Stimulated activated memory B cell treated with anti-CD40 and anti-IgM and Interleukin-4, amounts not matched to agents 10 μg/mL and 1 μg/mL and 100 μg/mL, for 72 hours (primary cell): ENCODE results near the gene DNAH6.
A peak's percentile ranks its signal among the peaks of the same experiment; 100 is the strongest.

Source experiments
- ATAC-seq: fragments of 150-1000 bp; cut with Tn5 transposase; 2 replicates; pipeline ENCODE4 v1.10.0; 2021
- H3K27ac Mint-ChIP-seq: one replicate; pipeline ENCODE4 v1.8.0; 2022; ENCODE audit warnings: mild to moderate bottlenecking, mixed read lengths
- H3K27me3 Mint-ChIP-seq: one replicate; pipeline ENCODE4 v1.8.0; 2022; ENCODE audit warnings: mixed read lengths
- H3K36me3 Mint-ChIP-seq: one replicate; pipeline ENCODE4 v1.8.0; 2022; ENCODE audit warnings: mixed read lengths
- H3K4me1 Mint-ChIP-seq: one replicate; pipeline ENCODE4 v1.8.0; 2022; ENCODE audit warnings: mixed read lengths
- H3K4me3 Mint-ChIP-seq: one replicate; pipeline ENCODE4 v1.8.0; 2022; ENCODE audit warnings: mild to moderate bottlenecking, moderate library complexity, mixed read lengths
- H3K9me3 Mint-ChIP-seq: one replicate; pipeline ENCODE4 v1.8.0; 2022; ENCODE audit warnings: mixed read lengths

DNAH6 gene

GRCh38 chr2:84797271-84797670, 281.0 kb downstream of the DNAH6 start:
- Mint-ChIP-seq H3K27me3 (no peaks in the 10 kb centered on the region), H3K9me3 (peaks cover 4% of the 10 kb centered on the region), H3K27ac (no peak overlapping the region), H3K4me1 (peaks cover 9% of the 10 kb centered on the region), H3K36me3 (no peaks in the 10 kb centered on the region), H3K4me3 (no peak overlapping the region)
- no peak for ATAC-seq

- Mint-ChIP-seq H3K36me3 (no peaks in the 10 kb centered on the region), H3K4me3 (no peak overlapping the region), H3K9me3 (peaks cover 6% of the 10 kb centered on the region), H3K4me1 (peaks cover 9% of the 10 kb centered on the region), H3K27ac (no peak overlapping the region), H3K27me3 (no peaks in the 10 kb centered on the region)
- no peak for ATAC-seq
These were observed 283.5 kb downstream of the DNAH6 start for GRCh38 chr2:84799772-84800171.

DNA sequence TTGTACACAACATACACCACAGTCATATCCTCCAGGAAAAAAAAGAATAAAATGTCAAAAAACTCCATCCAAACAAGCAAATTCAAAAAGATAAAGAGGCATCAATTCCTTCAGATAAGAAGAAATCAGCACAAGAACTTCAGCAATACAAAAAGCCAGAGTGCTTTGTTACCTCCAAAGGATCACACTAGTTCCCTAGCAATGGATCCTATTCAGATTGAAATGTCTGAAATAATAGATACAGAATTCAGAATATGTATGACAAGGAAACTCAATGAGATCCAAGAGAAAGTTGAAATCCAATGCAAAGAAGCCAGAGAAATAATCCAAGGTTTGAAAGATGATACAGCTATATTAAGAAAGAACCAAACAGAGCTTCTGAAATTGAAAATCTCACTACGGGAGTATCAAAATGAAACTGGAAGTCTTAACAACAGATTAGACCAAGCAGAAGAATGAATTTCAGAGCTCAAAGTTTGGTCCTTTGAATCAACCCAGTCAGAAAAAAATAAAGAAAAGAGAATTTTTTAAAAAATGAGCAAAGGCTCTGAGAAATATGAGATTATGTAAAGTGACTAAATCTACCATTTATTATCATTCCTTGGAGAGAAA, 284.0 kb downstream of the DNAH6 start:
- no peak for ATAC-seq
- no peak overlapping the region for H3K4me3 Mint-ChIP-seq
- no peaks in the 10 kb centered on the region for H3K36me3 Mint-ChIP-seq
- H3K27ac Mint-ChIP-seq, result no peak overlapping the region
- no peaks in the 10 kb centered on the region for H3K27me3 Mint-ChIP-seq
- H3K9me3 Mint-ChIP-seq, result peaks cover 6% of the 10 kb centered on the region
- H3K4me1 Mint-ChIP-seq, result peaks cover 9% of the 10 kb centered on the region

DNA sequence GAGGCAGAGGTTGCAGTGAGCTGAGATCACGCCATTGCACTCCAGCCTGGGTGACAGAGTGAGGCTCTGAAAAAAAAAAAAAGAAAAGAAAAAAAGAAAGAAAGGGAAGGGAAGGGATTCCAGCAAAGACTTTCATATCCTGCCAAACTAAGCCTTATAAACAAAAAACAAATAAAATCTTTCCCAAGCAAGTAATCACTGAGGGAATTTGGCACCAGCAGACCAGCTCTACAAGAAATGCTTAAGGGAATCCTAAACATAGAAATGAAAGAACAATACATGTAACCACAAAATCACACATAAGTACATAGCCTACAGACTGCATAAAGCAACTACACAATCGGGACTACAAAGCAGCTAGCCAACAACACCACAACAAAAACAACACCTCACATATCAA, 285.5 kb downstream of the DNAH6 start:
- Mint-ChIP-seq H3K4me3 (no peak overlapping the region), H3K4me1 (peaks cover 9% of the 10 kb centered on the region), H3K27ac (no peak overlapping the region), H3K9me3 (peaks cover 6% of the 10 kb centered on the region), H3K27me3 (no peaks in the 10 kb centered on the region), H3K36me3 (no peaks in the 10 kb centered on the region)
- no peak for ATAC-seq

DNA sequence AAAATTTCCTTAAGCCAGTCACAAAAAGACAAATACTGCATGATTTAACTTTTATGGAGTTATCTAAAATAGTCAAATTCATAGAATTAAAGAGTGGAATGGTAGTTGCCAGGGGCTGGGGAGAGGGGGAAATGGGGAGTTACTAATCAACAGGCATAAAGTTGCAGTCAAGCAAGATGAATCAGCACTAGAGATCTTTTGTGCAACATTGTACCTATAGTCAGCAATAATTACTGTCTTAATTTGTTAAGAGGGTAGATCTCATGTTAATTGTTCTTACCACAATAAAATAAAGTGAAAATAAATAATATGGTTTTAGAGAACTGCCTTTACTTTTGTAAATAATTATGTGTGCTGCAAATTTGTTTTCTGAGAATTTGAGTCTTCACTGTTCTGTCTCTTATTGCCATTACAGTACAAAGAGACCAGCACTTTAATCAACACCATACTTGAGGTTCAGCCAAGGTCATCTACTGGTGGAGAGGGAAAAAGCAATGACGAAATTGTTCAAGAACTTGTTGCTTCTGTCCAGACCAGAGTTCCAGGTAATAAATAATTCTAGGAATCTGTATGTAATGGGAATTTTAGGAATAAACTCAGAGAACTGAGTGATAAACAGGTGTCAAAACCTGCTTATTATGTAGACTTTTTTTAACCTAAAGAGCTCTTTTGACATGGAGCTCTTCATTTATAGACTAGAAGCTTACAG, 289.1 kb downstream of the DNAH6 start:
- no peaks in the 10 kb centered on the region for H3K36me3 Mint-ChIP-seq
- peaks cover 6% of the 10 kb centered on the region for H3K9me3 Mint-ChIP-seq
- H3K27me3 Mint-ChIP-seq, result no peaks in the 10 kb centered on the region
- H3K4me3 Mint-ChIP-seq, result no peak overlapping the region
- ATAC-seq, result no peak
- H3K27ac Mint-ChIP-seq, result no peak overlapping the region
- peaks cover 2% of the 10 kb centered on the region for H3K4me1 Mint-ChIP-seq

- Mint-ChIP-seq H3K36me3 (no peaks in the 10 kb centered on the region), H3K9me3 (peaks cover 4% of the 10 kb centered on the region), H3K27me3 (peaks cover 11% of the 10 kb centered on the region), H3K4me3 (no peak overlapping the region), H3K4me1 (no peaks in the 10 kb centered on the region), H3K27ac (no peak overlapping the region)
- no peak for ATAC-seq
These were observed 290.8 kb downstream of the DNAH6 start for GRCh38 chr2:84807063-84807485.

DNA sequence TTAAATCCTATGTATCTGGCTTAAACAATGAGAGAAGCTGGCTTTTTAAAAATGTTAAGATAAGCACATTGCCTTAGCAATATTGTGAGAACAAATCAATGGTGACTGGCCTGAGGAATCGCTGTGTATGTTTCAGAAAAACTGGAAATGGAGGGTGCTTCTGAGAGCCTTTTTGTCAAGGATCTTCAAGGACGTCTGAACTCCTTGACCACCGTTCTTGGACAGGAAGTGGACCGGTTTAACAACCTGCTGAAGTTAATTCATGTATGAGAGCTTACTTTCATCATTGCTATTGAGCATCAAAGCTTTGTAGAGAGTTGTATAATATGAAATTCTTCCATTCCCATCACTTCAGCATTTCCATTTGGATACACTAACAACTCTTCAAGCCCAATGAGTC, 292.0 kb downstream of the DNAH6 start:
- ATAC-seq, result no peak
- Mint-ChIP-seq H3K27ac (no peak overlapping the region), H3K4me3 (no peak overlapping the region), H3K9me3 (no peaks in the 10 kb centered on the region), H3K36me3 (no peaks in the 10 kb centered on the region), H3K27me3 (peaks cover 12% of the 10 kb centered on the region), H3K4me1 (no peaks in the 10 kb centered on the region)

- Mint-ChIP-seq H3K9me3 (peaks cover 3% of the 10 kb centered on the region), H3K36me3 (no peaks in the 10 kb centered on the region), H3K4me1 (peaks cover 12% of the 10 kb centered on the region), H3K4me3 (no peak overlapping the region), H3K27ac (no peak overlapping the region), H3K27me3 (peaks cover 12% of the 10 kb centered on the region)
- no peak for ATAC-seq
These were observed 295.6 kb downstream of the DNAH6 start for GRCh38 chr2:84811839-84812431.

- H3K4me3 Mint-ChIP-seq, result no peak overlapping the region
- H3K27me3 Mint-ChIP-seq, result peaks cover 12% of the 10 kb centered on the region
- H3K36me3 Mint-ChIP-seq, result no peaks in the 10 kb centered on the region
- no peak for ATAC-seq
- H3K4me1 Mint-ChIP-seq, result peaks cover 21% of the 10 kb centered on the region
- peaks cover 3% of the 10 kb centered on the region for H3K9me3 Mint-ChIP-seq
- peak overlapping the region; percentile 35 for H3K27ac Mint-ChIP-seq
These were observed 298.8 kb downstream of the DNAH6 start for GRCh38 chr2:84815146-84815545.

DNA sequence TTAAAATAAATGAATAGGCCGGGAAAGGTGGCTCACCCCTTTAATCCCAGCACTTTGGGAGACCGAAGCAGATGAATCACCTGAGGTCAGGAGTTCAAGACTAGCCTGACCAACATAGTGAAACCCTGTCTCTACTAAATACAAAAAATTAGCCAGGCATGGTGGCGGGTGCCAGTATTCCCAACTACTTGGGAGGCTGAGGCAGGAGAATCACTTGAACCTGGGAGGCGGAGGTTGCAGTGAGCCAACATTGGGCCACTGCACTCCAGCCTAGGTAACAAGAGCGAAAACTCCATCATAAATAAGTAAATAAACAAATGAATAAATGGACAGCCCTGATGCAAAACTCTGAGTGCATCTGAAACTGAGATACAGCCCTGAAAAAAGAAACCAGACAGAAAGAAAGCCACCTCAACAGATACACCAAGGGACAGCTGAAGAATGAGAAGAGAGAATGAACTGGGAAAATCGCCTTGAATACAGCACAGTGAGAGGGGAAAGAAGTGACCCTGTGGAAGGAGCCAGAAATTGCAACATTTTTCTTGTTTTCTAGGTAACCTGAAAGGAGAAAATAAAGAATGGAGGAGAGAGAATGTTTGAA, 300.2 kb downstream of the DNAH6 start:
- Mint-ChIP-seq H3K9me3 (peaks cover 3% of the 10 kb centered on the region), H3K36me3 (no peaks in the 10 kb centered on the region), H3K4me3 (peak overlapping the region; percentile 56), H3K27me3 (peaks cover 7% of the 10 kb centered on the region), H3K27ac (peak overlapping the region; percentile 83), H3K4me1 (peaks cover 21% of the 10 kb centered on the region)
- ATAC-seq, result peak; percentile 66

GRCh38 chr2:84817239-84817655, 300.9 kb downstream of the DNAH6 start:
- ATAC-seq, result peak; percentile 93
- peaks cover 21% of the 10 kb centered on the region for H3K4me1 Mint-ChIP-seq
- no peaks in the 10 kb centered on the region for H3K36me3 Mint-ChIP-seq
- peaks cover 3% of the 10 kb centered on the region for H3K9me3 Mint-ChIP-seq
- H3K4me3 Mint-ChIP-seq, result peak overlapping the region; percentile 56
- peak overlapping the region; percentile 83 for H3K27ac Mint-ChIP-seq
- no peaks in the 10 kb centered on the region for H3K27me3 Mint-ChIP-seq

DNA sequence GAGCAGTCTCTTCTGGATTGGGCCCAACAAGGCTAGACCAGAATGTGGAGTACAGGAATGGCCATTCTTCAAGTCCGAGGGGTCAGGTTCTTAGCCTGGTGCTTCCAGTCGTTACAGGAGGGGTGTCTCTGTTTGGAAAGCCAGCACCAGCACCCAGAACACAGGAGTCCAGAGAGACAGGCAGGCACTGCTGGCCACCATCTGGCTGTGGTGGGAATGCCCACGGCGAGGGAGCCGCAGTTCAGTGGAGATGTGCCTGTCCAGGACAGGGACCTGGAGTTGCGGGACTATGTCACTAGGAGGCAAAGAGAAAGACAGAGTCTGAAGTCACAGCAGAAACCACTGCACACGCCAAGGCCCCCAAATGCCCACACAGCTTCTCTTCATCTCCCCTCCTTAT, 305.5 kb downstream of the DNAH6 start:
- Mint-ChIP-seq H3K27me3 (no peaks in the 10 kb centered on the region), H3K27ac (no peak overlapping the region), H3K4me1 (peaks cover 11% of the 10 kb centered on the region)

DNA sequence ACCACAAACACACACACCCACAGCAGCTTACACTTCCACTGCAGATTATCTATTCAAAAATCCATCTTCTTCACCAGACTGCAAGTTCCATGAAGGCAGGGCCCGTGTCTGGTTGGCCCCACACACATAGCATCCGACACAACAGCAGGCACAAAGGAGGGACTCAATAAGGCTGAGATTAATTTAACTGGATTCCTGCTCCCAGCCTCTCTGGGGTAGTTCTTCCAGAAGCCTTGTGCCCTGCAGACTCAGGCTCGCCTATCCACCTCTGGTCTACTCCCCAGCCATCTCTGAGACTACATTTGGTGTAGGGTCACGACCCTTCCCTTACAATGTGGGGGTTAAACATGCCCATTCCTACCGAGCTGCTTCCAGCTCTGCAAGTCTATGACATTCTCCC, 306.9 kb downstream of the DNAH6 start:
- no peaks in the 10 kb centered on the region for H3K9me3 Mint-ChIP-seq
- H3K4me1 Mint-ChIP-seq, result no peaks in the 10 kb centered on the region
- no peak overlapping the region for H3K27ac Mint-ChIP-seq
- no peak for ATAC-seq
- H3K27me3 Mint-ChIP-seq, result no peaks in the 10 kb centered on the region
- no peaks in the 10 kb centered on the region for H3K36me3 Mint-ChIP-seq
- no peak overlapping the region for H3K4me3 Mint-ChIP-seq

More for the DNA sequence above, 305.5 kb downstream of the DNAH6 start:
- ATAC-seq, result no peak
- Mint-ChIP-seq H3K36me3 (no peaks in the 10 kb centered on the region), H3K4me3 (no peak overlapping the region), H3K9me3 (no peaks in the 10 kb centered on the region)

DNA sequence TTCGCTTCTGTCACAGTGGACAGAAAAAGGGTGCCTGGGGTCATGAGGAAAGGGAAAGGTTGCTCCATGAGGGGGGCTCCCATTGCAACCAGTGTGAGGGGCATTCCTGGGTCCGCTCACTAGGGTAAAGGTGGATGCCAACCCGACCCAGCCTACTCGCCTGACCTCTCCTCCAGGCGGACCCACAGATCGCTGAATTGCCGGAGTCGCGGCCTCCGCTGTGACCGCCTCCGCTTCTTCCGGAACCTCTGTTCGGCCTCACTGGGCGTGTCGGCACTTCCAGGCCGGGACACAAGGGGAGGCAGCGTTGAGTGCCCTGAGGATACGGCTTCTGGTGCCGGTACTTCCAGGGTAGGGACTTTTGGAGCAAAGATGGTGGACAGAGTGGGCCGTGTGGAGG, 307.5 kb downstream of the DNAH6 start:
- ATAC-seq, result no peak
- Mint-ChIP-seq H3K9me3 (no peaks in the 10 kb centered on the region), H3K36me3 (no peaks in the 10 kb centered on the region), H3K4me3 (no peak overlapping the region), H3K4me1 (no peaks in the 10 kb centered on the region), H3K27ac (no peak overlapping the region), H3K27me3 (no peaks in the 10 kb centered on the region)

- ATAC-seq, result no peak
- H3K27ac Mint-ChIP-seq, result no peak overlapping the region
- no peak overlapping the region for H3K4me3 Mint-ChIP-seq
- H3K9me3 Mint-ChIP-seq, result no peaks in the 10 kb centered on the region
- no peaks in the 10 kb centered on the region for H3K27me3 Mint-ChIP-seq
- H3K4me1 Mint-ChIP-seq, result peaks cover 20% of the 10 kb centered on the region
- no peaks in the 10 kb centered on the region for H3K36me3 Mint-ChIP-seq
These were observed 311.8 kb downstream of the DNAH6 start for GRCh38 chr2:84827978-84828575.
